ENCODE measurements around the gene ATR.
A peak's percentile ranks its signal among the peaks of the same experiment; 100 is the strongest.
"Not testable (repeated sequence)": the region's sequence is repeated elsewhere in the genome, so short reads cannot be mapped to it uniquely, and the experiment has no call there.

Gene ATR

GRCh38 chr3:142578329-142579223 lies at the start of gene ATR:
TSS of gene ATR (minus strand) at chr3:142578733. CDS start at chr3:142578704, 29 bp downstream.
- ATAC-seq (peak; percentile 97), DNase-seq (peak; percentile 97)

DNA sequence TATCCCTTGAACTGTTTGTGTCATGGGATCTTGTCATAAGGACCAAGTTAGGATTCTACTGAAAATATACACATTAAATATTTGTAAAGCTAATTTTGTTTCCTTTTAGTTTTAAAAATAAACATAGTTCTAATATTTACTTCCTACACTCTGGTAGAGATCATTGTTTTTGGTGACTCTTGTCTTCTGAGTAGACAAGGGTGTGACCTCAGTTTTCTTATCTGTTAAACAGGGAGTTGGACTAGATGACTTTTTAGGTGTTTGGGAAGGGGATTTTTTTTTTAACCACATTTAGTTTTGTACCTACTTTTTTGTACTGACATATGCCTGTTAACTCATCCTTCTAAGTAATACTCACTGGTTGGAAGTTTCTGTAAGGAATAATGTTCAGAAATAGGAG lies 48.4 kb upstream of the ATR start:
- no peak for ATAC-seq
- no peak for DNase-seq

GRCh38 chr3:142625153-142625440 lies 46.6 kb upstream of the ATR start:
- DNase-seq = no peak
- ATAC-seq = no peak

DNA sequence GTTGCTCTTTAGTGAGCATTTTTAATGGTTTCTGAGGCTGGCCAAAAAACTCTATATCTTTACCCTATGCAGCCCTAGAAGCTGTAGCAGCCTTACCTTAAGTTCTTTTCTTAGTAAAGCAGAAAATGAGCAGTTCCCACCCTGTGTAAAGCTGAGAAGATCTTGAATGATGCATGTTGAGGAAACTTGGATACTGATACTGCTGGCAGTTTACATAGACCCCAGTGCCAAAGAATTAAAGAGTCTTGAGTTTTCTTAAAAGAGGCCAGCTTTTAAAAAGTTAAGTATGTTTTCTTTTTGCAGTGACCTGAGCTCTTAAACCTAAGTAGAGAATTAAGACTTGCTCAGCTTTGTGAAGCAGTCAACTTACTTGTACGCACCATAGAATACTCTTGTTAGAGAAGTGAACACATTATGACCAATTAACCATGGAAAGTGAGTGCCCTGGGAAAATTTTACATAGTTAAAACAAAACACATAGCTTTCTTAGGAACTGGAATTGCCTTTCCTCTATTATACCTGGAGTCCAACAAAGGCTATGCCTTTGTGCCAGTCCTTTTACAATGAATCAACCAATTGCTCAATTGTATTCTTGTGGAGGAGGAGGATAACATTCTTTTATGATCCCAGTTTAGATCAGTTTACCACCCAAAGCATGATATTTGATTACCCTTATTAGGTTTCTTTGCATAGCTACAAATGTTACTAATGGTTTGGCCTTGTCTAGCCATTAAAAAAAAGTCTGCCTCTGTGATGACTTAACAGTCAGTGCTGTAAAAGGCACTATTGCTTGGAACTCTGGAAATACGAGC lies 46.0 kb upstream of the ATR start:
- no peak for DNase-seq
- ATAC-seq = no peak

GRCh38 chr3:142623194-142623593 lies 44.7 kb upstream of the ATR start:
- DNase-seq (no peak), ATAC-seq (no peak)

- ATAC-seq = no peak
- DNase-seq = no peak
Observed at GRCh38 chr3:142622405-142622804, 43.9 kb upstream of the ATR start.

DNA sequence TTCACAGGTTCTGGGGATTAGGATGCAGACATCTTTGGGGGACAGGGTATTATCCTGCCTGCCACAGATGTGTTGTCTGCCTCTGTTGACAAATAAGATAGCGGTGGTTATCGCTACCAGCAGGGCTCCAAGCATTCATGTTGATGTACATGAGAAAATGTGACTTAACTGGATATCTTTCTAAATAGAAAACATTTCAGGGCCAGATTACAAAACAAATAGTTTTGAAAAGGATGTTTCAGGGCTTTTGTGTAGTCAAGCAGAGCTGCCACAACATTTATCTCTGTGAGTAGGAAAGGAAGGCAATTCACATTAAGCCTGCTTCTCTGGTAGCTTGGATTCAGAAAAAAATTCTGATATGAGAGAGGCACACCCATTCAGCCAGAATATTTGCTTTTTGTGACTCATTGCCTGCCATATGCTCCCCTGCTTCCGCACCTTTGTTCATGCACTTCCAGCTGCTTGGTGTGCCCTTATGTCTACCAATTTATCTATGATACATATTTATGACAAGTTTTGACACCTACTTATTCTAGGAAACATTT lies 40.5 kb upstream of the ATR start:
- ATAC-seq (no peak), DNase-seq (no peak)

GRCh38 chr3:142615171-142615570 lies 36.6 kb upstream of the ATR start:
- DNase-seq (no peak), ATAC-seq (no peak)

- ATAC-seq (no peak), DNase-seq (no peak)
Observed at GRCh38 chr3:142614059-142614626, 35.6 kb upstream of the ATR start.

DNA sequence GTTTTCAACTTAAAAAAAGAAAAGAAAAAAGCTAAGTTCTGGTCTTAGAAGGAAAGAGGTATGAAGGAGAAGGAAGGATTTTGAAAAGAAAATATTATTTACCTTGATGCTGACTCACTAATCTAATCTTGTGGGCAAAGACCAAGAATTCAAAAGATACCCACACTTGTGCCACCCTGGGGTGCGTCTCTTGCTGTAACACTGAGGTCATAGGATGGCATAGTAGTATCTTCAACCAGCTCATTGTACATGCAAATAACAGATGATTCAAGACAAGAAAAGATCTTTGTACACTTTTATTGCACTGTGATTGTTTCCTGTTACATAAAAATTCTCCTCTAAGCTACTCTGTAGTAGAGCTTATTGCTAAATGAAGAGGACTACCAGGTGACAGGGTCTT lies 35.0 kb upstream of the ATR start:
- no peak for DNase-seq
- ATAC-seq = no peak

DNA sequence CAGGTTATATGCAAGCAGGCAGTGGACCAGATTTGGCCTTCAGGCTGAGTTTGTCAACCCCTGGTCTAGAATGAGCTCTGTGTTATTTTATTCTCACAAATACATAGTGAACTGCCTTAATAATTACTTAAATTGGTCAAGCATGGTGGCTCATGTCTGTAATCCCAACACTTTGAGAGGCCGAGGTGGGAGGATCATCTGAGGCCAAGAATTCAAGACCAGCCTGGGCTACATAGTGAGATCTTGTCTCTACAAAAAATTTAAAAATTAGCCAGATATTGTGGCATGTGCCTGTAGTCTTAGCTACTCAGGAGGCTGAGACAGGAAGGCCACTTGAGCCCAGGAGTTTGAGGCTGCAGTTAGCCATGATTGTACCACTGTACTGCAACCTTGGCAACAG lies 32.7 kb upstream of the ATR start:
- DNase-seq = no peak
- ATAC-seq = no peak

- ATAC-seq = no peak
- DNase-seq = no peak
Observed at GRCh38 chr3:142609136-142609535, 30.6 kb upstream of the ATR start.

DNA sequence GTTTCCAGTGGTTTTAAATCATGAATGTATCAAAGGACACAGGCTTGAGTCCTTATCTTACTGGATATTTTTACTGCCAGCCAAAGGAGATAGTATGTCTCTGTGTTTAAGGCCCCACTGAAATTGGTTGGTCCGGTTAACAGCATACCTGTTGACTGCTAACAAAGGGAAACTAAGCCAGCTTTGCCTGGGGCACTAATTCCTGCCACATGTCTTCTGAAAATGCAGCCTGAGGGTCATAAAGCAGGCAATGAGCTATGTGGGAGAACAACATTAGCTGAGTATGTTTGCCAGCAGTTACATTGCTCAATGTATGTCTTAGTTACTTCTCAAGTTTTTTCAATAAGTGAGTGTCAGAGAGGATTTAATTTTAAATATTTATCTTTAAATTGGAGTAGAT lies 30.1 kb upstream of the ATR start:
- DNase-seq (no peak), ATAC-seq (no peak)

DNA sequence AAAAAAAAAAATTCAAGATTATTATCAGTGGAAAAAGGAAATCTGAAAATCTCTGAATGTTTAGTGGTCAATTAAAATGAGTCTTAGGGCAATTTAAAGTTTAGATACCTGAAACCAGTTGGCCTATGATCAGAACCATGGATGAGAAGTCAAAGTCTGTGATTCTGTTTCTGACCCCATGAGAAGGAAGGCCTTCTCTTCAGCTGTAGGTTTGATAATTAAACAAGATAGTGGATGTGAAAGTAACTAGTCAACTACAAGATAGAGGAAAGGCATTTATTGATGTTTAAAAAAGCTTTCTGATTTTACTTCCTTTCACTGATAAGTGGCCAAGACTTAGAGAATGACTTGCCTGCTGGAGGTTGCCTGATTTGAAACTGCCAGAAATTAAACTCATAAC lies 26.4 kb upstream of the ATR start:
- ATAC-seq (no peak), DNase-seq (no peak)

DNA sequence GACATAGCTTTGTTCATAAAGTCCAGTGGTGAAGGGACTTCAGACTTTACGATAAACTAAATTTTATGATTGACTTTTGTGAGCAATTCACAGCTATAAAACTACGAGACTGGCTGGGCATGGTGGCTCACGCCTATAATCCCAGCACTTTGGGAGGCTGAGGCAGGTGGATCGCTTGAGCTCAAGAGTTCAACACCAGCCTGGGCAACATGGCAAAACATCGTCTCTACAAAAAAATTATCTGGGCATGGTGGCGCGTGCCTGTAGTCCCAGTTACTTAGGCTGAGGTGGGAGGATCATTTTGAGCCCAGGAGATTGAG lies 24.8 kb upstream of the ATR start:
- not testable (repeated sequence) for ATAC-seq, DNase-seq

DNA sequence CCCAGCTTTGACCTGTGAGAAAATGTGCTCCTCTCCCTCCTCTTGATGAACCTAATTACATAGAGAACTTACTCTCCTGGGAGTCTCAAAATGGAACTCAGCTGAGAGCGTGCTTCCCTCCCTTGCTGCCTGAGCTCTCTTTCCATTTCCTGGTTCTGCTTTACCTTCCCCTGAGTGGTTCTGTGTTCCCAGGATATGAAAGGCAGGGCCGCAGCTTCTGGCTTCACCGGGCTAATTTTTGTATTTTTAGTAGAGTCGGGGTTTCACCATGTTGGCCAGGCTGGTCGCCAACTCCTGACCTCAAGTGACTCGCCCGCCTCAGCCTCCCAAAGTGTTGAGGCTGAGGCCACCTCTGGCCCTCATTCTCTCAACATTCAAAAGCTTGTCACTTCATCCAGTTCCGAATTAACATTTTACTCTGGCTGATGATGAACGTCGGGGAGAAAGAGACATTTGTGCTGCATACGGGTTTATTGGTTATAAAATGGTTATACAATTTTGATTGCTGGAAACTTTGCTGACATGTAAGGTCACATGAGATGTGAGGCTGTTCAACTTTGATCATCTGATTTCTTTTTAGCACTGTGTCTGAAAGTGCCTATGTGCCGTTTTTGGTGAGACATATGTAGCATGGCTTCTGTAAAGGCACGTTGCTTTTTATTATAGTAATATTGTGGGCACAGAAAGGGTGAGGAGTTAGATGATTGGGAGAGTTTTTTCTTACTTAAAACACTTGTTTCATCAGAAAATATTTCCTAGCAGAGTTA lies 24.3 kb upstream of the ATR start:
- DNase-seq (no peak), ATAC-seq (no peak)

DNA sequence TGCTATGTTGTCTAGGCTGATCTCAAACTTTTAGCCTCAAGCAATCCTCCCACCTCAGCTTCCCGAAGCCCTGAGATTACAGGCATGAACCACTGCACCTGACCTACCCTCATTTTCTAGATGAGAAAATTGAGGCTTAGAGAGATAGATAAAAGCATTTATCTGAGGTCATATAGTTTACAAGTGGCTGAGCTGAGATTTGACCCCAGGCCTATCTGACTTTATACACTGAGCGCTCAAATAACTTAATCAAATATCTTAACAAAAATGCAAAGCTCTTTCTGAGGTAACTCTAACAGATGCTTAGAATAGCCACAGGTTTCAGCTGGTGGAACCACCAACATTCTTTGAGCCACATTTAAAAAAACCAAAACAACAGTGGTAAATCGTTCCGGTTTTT lies 23.2 kb upstream of the ATR start:
- ATAC-seq = no peak
- DNase-seq = no peak

GRCh38 chr3:142597906-142598305 lies 19.4 kb upstream of the ATR start:
- no peak for ATAC-seq
- no peak for DNase-seq

- ATAC-seq = no peak
- no peak for DNase-seq
Observed at GRCh38 chr3:142596726-142597088, 18.2 kb upstream of the ATR start.

DNA sequence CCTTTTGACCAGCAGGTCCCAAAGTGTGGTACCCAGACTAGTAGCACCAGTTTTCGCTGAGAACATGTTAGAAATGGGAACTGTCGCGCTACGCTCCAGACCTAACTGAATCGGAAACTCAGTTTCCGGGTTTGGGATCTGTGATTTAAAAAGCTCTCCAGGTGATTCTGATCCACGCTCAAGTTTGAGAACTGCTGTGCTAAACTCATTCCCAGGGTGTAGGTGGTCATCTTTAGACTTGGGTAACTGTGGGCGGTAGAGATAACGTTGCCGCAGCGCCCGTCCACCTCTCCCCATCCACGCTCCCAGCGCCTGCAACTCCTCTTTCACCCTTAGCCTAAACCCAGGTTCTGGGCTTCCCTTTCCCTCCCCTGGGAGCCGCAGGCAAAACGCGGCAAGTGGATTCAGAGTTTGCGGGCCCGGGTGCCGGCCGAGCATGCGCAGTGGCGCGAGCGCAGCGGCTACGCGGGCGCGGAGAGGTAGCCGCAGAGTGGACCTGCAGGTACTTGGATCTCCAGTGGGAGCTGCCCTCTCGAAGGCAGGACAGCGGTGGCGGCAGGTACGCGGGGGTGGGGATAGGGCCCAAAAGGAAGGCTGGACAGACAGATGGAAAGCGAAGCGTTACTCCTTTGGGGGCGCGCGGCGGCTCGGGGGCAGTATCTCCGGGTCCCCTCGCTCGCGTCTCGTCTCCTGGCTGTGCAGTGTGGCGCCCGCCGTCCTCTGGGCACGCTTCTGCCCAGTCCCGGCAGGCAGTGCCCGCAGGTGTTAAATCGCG lies 17.6 kb upstream of the ATR start, which contains the start of gene PLS1:
PLS1 (plus strand) TSS at position 443 of the 775 bp plus-strand sequence. CDS start 67,845 bp downstream, outside the sequence.
- DNase-seq = peak; percentile 87
- ATAC-seq = peak; percentile 82

DNA sequence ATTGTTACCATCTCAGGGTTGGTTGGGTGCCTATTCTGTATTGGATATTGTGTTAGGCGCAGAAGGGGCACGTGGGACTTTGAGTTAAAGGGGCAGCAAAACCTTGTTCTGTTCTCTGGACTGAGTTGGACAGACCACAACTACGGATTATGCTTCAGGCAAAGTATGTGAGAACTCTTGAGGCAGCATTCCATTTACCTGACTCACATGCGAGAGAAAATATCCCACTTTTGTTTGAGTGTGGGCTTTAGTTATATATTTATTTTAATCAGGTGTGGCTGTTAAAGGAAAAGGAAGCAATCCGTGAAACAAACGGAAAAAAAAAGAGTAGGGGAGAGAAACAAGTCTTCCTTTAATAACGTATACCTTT lies 17.0 kb upstream of the ATR start:
- DNase-seq (no peak), ATAC-seq (no peak)

DNA sequence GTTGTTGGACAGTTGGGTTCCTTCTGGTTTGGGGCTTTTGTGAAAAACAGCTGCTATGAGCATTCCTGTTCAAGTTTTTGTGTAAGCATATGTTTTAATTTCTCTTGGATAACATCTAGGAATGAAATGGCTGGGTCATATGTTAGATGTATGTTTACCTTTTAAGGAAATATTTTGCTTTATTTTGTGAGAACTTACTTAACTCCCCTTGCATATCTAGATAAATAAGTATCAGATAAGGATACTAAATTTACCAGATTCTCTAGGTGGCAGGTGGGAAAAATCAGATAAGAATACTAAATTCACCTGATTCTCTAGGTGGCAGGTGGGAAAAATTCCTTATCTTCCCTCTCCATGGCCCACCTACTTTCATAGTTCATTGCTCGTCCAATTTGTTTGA lies 16.6 kb upstream of the ATR start:
- DNase-seq (no peak), ATAC-seq (no peak)

Measured in stimulated activated naive CD8-positive, alpha-beta T cell treated with anti-CD3 and anti-CD28 coated beads, Interleukin-15, Interleukin-2, amounts not matched to agents 100 U/mL and 50 U/mL, for 24 hours (primary cell).